Putamen (tissue), 1 donor: ENCODE measurements around the gene BNC2.
"Not testable (repeated sequence)": the region's sequence is repeated elsewhere in the genome, so short reads cannot be mapped to it uniquely, and the experiment has no call there.

Source experiments
- DNase-seq: peaks from one replicate; pipeline ENCODE4 v3.0.0-alpha.2; 2016; ENCODE audit warnings: low spot score

BNC2 gene

DNA sequence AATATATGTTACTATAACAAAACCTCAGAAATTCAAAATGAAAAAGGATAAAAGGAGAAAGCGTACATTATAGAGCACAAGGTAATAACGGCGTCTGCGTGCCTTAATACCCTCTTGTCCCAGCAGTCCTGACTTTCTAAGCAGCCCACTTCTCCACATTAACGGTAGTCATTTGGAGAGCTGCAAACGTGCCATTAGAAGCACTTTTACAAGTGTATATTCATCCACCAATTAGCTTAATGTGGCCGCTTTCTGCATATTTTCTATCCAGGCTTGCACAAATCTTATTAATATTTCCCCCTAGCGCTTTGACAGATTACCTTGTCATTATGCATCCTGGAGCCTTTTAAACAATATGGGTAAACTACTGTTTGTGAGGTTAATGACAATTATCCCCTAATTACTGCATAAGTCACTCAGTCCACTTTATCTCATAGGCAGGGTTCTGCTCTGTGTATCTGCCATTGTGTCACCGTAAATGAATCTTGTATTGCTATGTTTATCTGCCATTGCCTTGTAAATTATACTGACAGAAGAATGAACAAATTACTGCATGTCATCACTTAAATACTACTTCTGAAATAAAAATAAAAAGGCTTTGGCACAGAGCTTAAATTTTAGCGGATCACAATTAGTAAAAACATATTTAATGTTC is 421.3 kb downstream of the BNC2 start:
- no peak for DNase-seq

DNA sequence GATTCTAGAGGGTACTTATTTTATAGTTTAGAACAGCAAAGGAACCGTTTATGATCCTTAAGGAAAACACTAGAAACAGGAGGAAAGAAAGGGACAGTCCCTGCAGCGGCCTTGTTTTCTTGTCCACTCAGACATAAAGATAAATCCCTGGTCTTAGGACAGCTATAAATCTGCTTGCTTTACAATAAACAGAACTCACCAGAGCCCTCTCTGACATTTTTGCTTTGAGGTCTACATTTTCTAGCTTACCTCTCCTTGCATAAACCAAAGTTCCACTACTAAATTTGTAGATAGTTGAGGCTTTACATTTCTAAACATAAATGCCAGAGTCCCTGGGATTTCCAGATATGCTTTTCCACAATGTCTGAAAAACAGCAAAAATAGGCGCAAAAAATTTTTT is 422.5 kb downstream of the BNC2 start:
- no peak for DNase-seq

DNA sequence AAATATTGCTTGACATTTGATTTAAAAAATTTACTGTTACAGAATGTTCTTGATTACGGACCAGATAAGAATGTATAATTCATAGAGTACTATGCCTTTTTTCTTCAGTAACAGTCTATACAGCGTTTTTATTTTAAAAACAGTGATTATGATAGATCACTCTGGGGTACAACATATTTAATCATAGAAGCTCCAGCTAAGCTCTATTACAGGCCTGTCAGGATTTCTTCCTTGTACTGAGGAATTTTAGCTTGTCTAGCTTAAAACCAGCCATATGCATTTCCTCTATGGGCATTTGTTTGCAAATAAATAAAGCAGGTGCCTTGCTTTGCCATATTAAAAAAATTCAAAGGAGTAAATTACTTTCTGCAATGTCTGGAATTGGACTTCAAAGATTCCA is 423.8 kb downstream of the BNC2 start:
- DNase-seq: no peak

DNA sequence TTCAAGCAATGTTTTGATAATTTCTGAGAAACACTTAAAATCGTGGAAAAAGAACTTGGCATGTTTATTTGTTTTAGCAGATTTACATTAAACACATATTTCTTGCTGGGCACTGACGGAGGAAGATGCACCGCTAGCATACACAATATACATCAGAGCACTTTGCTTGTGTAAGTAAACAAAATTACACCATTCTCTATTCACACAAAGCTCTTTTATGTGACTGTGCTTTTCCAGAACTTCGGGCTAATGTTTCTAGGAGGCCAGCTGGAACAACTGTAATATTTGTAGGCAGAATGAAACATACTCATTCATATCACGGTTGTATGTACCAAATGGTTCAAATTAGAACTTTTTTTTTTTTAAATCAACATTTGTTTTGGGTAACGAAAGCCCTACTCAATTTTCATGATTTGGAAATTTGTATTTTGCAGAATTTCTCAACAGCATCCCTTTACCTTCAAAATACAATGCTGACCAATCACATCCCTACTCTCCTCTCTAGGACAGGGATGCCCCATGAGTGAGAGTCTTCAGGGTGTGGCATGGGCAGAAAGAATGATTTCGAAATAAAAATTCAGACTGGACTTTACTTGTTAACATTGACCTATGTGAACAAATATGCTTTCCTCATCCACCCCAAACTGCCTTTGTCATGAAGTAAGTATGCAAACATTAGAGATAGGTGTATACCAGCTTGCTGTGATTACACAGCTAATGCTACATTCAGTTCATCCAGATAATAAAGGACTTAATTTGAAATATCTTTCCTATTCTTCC is 425.1 kb downstream of the BNC2 start:
- no peak for DNase-seq

DNA sequence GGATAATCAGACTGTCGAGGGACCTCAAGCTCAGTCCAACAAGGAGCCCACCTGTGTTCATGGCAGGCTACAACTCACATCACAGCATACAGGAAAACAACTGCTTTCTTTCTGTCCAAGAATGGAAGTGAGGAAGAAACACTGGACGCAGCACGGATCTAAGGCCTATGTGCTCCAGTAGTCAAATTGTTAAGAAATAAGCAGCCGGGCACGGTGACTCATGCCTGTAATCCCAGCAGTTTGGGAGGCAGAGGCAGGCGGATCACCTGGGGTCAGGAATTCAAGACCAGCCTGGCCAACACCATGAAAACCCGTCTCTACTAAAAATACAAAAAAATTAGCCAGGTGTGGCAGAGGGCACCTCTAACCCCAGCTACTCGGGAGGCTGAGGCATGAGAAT is 427.8 kb downstream of the BNC2 start:
- no peak for DNase-seq

DNA sequence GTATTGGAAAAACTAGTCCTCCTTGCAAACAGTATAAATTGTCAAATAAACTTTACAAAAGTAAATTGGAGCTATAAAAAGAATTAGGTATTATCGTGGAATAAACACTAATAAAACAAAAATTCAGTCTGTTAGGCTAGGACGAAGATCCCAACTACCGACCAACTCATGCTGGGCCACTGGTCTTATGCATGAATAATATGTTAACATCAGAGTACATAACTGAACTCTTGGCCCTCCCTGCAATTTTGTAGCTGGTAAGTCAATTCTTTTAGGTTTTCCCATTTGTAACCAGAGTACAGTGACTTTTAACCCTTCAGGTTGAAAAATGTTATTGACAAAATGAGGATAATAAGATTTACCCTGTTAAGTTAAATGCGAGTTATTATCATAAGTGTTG is 428.7 kb downstream of the BNC2 start:
- DNase-seq: no peak

DNA sequence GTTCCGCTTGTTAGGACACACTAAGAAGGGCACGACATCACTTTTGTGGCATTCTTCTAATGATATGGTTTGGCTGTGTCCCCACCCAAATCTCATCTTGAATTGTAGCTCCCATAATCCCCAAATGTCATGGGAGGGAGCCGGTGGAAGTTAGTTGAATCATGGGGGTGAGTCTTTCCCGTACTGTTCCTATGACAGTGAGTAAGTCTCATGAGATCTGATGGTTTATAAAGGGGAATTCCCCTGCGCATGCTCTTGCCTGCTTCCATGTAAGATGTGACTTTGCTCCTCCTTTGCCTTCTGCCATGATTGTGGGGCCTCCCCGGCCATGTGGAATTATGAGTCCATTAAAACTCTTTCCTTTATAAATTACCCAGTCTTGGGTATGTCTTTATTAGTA is 431.6 kb downstream of the BNC2 start:
- not testable (repeated sequence) for DNase-seq

DNA sequence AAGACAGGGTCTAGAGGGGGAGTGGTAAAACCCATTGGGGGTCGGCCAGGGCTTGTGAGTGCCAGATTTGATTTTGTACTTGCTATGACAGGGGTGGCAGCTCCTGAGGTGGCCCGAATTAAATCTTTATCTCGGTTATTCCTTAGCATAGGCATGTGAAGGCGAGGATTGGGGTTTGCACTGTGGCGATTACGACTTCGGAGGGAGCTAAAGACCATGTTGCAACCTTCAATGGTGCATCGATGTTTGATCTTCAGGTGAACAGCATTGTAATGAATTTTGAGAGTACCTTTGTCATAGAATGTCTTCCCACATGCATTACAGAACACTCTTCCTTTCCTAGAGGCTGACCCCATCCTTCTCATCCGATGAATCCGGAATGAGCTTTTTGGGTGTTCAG is 433.9 kb downstream of the BNC2 start:
- no peak for DNase-seq

DNA sequence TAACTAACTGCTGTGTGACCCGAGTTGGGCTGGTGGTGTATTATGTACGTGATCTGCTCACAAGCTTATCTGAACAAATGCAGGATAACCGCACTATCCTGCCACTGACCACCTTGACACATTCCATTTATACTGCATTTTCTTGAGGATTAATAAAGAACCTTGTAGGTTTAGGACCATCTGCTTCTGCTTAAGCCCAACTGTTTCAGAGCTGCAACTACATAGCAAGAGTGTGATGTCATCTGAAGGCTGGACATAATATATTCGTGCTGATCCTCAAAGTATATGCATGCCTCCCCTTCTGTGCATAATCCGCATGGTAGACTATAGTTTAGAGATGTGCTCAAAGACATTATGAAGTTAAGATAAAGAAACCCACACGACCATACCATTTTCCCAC is 435.9 kb downstream of the BNC2 start:
- DNase-seq: no peak

DNA sequence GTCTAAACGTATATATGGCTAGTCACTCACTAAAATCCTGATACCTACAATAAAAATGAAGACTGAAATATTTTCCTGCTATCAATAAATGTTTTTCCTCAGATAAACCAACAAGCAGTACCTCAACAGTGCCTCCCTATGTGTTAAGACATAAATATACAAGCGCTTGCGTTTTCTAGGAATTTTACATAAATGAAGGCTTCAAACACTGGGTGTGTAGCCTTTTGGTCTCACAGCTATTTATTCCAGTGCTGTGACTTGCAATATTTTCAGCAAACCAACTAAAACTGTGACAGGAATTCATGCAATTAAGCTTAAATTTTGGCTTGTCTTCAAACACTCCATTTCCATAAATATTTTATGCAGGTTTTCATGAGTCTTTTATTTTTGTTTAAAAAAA is 437.0 kb downstream of the BNC2 start:
- DNase-seq: no peak

DNA sequence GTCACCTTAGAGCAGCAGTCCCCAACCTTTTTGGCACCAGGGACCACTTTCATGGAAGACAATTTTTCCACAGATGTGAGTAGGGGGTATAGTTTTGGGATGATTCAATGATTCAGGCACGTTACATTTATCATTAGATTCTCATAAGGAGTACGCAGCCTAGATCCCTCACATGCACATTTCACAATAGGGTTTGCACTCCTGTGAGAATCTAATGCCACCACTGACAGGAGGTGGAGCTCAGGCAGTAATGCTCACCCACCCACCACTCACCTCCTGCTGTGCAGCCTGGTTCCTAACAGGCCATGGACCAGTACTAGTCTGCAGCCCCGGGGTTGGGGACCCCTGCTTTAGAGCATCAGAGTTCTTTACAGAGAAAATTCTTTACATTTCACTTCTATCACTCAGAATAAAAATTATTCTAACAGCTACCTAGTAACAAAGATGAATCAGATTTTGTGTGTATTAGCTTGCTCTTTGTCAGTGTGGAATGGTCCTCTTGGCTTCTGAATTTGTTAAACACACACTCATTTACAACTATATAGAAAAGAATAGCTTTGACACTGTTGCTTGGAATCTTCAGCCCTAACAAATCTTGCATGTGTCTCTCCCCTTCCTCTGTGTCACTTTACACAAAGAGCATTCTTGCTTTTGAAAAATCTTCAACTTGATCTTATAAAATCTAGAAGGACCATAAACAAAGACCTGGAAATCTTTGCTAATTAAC is 438.6 kb downstream of the BNC2 start:
- DNase-seq: no peak

DNA sequence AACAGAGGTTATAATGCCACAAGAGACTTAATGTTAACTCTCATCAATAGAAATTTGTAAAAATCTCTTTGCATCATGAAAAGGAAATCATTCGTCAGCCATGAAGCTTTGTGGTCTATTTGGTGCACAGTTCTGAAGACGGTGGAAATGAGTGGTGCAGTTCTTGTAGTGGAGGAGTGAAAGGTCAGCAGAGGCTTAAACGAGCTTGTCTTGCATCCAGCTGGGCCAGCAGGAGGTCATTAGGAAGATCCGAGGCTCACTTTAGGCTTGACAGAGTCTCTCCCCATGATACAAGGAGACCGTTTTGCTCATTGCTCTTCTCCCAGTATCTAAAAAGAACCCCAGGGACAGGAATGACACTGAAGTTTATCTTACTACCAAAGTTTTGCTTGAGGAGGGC is 440.8 kb downstream of the BNC2 start:
- DNase-seq: no peak

DNA sequence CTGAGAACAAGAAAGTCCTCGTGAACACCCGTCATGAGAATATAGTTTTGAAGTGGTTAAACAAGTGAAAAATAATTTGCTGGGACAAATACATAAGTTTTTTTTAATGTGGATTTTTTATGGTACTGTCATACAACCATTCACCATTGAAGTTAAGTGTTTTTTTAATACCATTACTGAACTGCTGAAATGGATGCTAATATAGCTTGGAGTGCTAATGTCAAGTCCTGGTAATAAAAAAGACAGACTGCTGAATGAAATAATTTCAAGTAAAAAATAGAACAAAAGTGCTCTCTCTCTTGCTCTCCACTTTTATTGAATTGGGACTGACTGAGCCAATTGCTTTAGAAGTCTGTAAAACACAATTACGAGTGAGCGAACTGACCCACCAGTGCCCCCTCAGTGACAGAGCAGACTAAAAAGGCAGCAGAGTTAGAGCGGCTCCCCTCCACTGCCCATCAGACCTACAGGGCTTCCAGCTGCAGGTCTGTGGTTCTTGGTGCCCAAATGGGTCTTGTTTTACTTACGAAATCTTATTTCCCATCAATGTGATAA is 442.5 kb downstream of the BNC2 start:
- DNase-seq: no peak

DNA sequence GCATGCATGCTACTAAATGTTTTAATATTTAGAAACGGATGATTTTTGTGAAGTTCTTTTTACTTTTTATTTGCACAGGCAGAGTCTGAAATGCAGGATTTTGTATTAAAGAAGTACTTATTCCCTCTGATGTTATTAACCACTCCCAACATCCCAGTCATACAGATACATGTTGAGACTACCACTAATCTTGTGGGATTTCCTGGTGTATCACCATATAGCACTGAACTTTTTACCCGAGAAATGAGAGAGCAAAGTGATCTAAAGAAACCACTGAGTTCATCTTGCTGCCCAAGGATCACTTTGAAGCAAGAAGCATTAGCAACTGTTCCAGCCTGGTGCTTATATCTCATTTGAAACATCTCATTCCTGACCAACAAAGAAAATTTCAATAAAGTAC is 443.8 kb downstream of the BNC2 start:
- no peak for DNase-seq

DNA sequence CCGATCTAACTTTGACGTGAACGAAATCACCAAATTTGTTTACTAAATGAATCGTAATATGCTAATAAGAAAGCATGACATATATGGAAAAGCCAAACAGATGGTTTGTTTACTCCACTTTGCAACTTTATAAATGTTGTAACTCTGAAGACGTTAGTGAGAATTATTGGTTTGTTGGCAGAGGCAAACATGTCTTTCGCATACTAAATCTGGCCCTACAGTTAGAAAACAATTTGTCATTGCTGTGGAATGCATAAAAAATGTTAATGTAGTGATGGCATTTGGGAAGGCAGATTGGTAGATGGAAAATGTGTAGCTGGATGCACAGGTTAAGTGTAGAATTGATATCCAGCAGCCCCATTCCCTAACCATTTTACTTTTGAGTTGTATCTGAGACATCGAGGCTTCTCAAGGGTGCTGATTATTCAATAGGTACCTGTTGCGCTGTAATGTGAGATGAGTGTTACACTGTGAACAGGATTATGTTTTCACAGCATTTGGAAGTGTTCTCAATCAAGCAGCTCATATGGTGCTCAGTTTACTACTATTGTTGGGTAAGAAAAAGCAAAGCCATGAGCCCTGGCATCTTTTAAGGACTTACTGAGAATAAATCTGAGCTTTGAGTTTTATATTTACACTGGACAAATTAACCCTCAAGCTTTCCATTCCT is 444.8 kb downstream of the BNC2 start:
- DNase-seq: no peak

DNA sequence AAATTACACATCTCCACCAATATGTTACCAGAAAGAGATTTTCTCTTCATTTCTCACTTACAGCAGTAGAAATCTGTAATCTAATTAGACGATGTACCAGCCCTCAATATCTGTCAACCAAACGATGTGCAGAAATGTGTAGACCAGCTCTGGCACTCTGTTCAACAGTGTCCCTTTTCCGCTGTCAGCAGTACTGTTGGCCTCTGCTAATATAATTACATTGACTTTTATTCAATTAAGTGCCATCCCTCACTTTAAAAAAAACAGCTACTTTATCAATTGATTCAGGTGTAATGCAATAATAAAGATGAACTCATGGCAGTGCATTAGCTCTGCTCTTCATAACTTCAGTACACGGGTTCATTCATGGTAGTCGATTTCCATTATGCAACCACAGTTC is 448.4 kb downstream of the BNC2 start:
- no peak for DNase-seq

DNA sequence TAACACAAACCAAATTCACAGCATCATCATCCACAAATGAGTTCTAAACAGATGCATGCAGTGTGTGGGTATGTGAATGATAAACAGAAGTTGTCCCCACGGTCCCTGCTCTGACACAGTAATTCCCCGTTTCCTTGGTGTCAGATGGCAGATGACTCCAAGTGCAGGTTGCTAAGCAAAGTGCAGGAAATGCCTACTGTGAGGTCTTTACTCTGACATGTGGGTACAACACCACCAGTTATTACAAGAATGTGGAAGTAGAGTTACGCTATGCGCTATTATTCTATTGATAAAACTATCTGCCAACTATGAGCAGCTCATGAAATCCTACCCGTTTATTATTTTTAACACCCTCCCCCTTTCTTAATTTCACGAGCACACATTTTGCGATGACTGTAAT is 448.9 kb downstream of the BNC2 start:
- DNase-seq: no peak

DNA sequence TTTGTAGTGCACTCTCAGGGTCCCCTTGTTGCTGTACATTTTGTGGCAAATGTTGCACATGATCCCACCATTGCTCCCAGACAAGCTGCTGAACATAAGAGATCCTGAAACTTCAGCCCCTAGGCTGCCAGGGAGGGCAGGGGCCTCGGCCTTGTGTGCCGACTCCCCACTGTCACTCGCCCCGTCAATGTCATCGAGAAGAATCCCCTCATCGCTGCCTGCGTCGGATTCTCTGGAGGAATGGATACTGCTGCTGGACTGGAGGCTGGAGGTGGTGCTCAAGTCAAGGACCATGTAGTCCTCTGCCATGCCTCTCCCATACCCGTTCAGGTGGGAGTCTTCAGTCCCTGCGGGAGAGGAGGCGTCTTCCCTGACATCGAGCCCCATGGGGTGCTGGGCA is 451.3 kb downstream of the BNC2 start:
- DNase-seq: no peak

DNA sequence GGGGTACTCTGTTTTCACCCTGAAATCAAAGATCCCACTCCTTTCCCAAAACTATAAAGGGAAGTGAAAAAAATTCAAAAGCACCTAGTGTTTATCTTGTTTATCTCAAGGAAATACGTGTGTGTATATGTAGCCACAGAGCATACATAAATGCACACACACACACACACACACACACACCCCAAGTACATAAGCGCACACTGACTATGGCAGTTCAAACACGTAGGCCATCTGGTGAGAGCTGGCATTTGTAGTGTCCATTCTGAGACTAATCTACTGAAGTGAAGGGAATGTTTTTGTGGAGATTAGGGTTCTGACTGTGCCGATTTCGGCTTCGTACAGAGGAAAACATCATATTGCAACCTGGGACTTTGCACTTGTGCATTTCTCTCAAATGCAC is 451.7 kb downstream of the BNC2 start:
- DNase-seq: no peak

DNA sequence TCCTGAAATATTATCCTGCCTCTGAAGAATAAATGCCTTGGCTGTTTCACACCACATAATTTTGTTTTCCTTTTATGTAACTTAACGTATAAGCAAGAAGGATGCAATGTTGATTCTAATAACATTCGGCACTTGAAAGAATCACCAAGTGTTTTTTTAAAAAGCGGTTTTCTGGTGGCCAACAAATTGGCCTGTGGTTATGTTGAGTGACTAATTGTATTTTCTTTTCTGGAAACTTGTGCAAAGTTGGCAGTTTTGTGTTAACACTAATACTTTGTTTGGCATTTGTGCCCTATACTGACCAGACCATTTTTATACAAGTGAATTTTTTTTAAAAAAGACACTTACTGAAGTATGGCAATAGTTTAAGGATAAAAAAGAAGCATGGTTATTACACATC is 452.7 kb downstream of the BNC2 start:
- no peak for DNase-seq

DNA sequence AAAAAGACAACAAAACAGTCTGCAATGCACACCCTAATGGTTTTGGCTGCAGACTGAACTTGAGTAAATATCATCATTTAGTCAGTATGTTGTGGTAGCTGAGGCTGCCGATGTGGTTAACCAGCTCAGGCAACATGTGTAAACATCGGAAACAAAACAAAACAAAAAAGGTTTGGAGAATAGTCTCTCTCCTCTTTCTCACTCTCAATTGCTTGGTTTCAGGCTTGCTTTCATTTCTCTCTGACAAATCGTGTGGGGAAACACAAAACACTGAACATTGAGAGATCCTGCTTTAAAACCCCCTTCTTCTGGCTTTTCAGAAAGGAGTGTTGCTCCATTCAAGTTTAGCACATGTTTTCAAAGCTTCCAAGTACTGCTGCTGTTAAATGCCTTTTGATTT is 453.3 kb downstream of the BNC2 start:
- no peak for DNase-seq

DNA sequence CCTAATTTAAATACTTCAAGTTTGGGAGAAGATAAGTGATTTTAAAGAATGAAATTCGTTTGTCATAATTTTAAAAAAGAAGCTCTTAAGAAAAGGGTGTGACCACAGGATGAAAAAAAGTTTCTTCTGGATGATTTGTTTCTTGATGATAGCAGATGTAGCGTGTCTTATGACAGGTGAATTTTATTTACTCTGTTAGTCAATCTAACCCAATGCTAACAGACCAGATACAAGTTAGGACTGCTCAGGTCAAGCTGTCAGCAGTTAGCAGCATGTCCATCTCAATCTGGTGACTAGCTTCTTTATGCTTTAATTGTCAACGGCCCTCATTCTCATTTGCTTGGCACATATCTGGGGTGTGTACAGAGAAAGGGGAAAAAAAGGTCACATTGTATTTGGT is 456.0 kb downstream of the BNC2 start:
- no peak for DNase-seq
